Right lobe of liver (tissue), 4 donors: ENCODE measurements around the gene PDGFB.

Experiments
- CTCF ChIP-seq, 4 donors: fragments of 200-600 bp in 3 of 4; fragments of 450-650 bp in 1 of 4; IDR thresholded peaks; one replicate each; pipeline versions ENCODE4 v1.5.1 to v1.8.0; 2016 to 2022; ENCODE audit warnings: antibody characterized with exemption in 4 of 4, mild to moderate bottlenecking in 2 of 4
- POLR2A ChIP-seq: fragments of 450-650 bp; IDR thresholded peaks from one replicate; pipeline ENCODE4 v1.6.1; 2017; ENCODE audit warnings: antibody characterized with exemption, mild to moderate bottlenecking
- donor health status: DM: no; HTN: no; CAD: no.
- donor health status: DM: no; HTN: no; CAD: no.
- donor health status: DM: no; HTN: yes; CAD: no.

GRCh38 chr22:39184586-39185577 lies 59.9 kb downstream of the PDGFB start:
- TF ChIP-seq POLR2A (no peak), CTCF (IDR thresholded peaks at IDR 0.05) (no peak)
